GM08714 (cell line): ENCODE data around the gene NT5DC2.

ENCODE experiments used
- H3K4me3 ChIP-seq: fragments of 200-500 bp; sonication (Bioruptor generic); 2 replicates; pipeline ENCODE4 v1.5.1; 2014; ENCODE audit warnings: mild to moderate bottlenecking, low read length, inconsistent platforms
- ZNF274 ChIP-seq: IDR thresholded peaks from 2 replicates; pipeline ENCODE4 v1.6.1; 2012; ENCODE audit warnings: mild to moderate bottlenecking, low read depth, low read length

Gene NT5DC2

GRCh38 chr3:52524258-52524751 lies 9.4 kb downstream of the NT5DC2 start:
- TF ChIP-seq ZNF274 = no peak
- no peak overlapping the region for H3K4me3 ChIP-seq

GRCh38 chr3:52523386-52524257 lies 10.0 kb downstream of the NT5DC2 start:
- no peak overlapping the region for H3K4me3 ChIP-seq
- TF ChIP-seq ZNF274 = no peak

GRCh38 chr3:52522651-52523251 lies 10.9 kb downstream of the NT5DC2 start:
- no peak for TF ChIP-seq ZNF274
- no peak overlapping the region for H3K4me3 ChIP-seq

GRCh38 chr3:52521881-52522650 lies 11.6 kb downstream of the NT5DC2 start:
- H3K4me3 ChIP-seq = no peak overlapping the region
- no peak for TF ChIP-seq ZNF274

GRCh38 chr3:52521488-52521824 lies 12.2 kb downstream of the NT5DC2 start:
- no peak for TF ChIP-seq ZNF274

GRCh38 chr3:52520716-52521487 lies 12.8 kb downstream of the NT5DC2 start:
- H3K4me3 ChIP-seq = no peak overlapping the region
- no peak for TF ChIP-seq ZNF274

More at GRCh38 chr3:52521488-52521824, 12.2 kb downstream of the NT5DC2 start:
- no peak overlapping the region for H3K4me3 ChIP-seq

GRCh38 chr3:52520141-52520667 lies 13.5 kb downstream of the NT5DC2 start:
- TF ChIP-seq ZNF274 = no peak
- no peak overlapping the region for H3K4me3 ChIP-seq

GRCh38 chr3:52519445-52520140 lies 14.1 kb downstream of the NT5DC2 start:
- no peak overlapping the region for H3K4me3 ChIP-seq
- TF ChIP-seq ZNF274 = no peak

GRCh38 chr3:52518723-52519444 lies 14.8 kb downstream of the NT5DC2 start:
- TF ChIP-seq ZNF274 = no peak
- no peak overlapping the region for H3K4me3 ChIP-seq

- no peak overlapping the region for H3K4me3 ChIP-seq
- no peak for TF ChIP-seq ZNF274
Observed at GRCh38 chr3:52517796-52518722, 15.6 kb downstream of the NT5DC2 start.

- TF ChIP-seq ZNF274 = no peak
- H3K4me3 ChIP-seq = no peak overlapping the region
Observed at GRCh38 chr3:52516509-52517195, 17.0 kb downstream of the NT5DC2 start.
